Hematopoietic multipotent progenitor cell (in vitro differentiated cells): Measurements from ENCODE around the gene HIVEP3. TPM values are rescaled to one million over a fixed set of nuclear protein-coding genes. Genes with fewer than 3 reads are reported as not detected.

Experiments used
- DNase-seq, 3 donors: peaks; one replicate each; pipeline ENCODE4 v3.0.0-alpha.2; 2011 to 2015; ENCODE audit warnings: low read depth in 2 of 3, low spot score in 2 of 3
- total RNA-seq: library from RNA; depleted of rRNA; stranded (reverse); fragments of >200 nt; gene quantifications from one replicate; pipeline ENCODE4 v1.2.3, GENCODE V29; 2012

The HIVEP3 gene
- total RNA-seq, 1 donor, result 4.6 TPM

GRCh38 chr1:41610361-41610760 is 308.4 kb downstream of the HIVEP3 start:
- DNase-seq, result no peak

- DNase-seq, result no peak
Observed at GRCh38 chr1:41609166-41609883, 309.4 kb downstream of the HIVEP3 start.

GRCh38 chr1:41608211-41608610 is 310.5 kb downstream of the HIVEP3 start:
- DNase-seq, result no peak

GRCh38 chr1:41607808-41608207 is 310.9 kb downstream of the HIVEP3 start:
- DNase-seq, result no peak

- DNase-seq, result no peak
Observed at GRCh38 chr1:41599912-41600311, 318.8 kb downstream of the HIVEP3 start.

- DNase-seq, result no peak
Observed at GRCh38 chr1:41598325-41598724, 320.4 kb downstream of the HIVEP3 start.

GRCh38 chr1:41592451-41593125 is 326.1 kb downstream of the HIVEP3 start:
- no peak for DNase-seq

- DNase-seq, result no peak
Observed at GRCh38 chr1:41591891-41592290, 326.8 kb downstream of the HIVEP3 start.

- no peak for DNase-seq
Observed at GRCh38 chr1:41590331-41590730, 328.4 kb downstream of the HIVEP3 start.

- no peak for DNase-seq
Observed at GRCh38 chr1:41589395-41589794, 329.3 kb downstream of the HIVEP3 start.

- DNase-seq, result no peak
Observed at GRCh38 chr1:41588334-41588875, 330.3 kb downstream of the HIVEP3 start.

- no peak for DNase-seq
Observed at GRCh38 chr1:41587791-41588190, 330.9 kb downstream of the HIVEP3 start.

- no peak for DNase-seq
Observed at GRCh38 chr1:41586230-41586629, 332.5 kb downstream of the HIVEP3 start.

- no peak for DNase-seq
Observed at GRCh38 chr1:41583658-41584547, 334.8 kb downstream of the HIVEP3 start.

GRCh38 chr1:41582851-41583657 is 335.7 kb downstream of the HIVEP3 start:
- no peak for DNase-seq

- no peak for DNase-seq
Observed at GRCh38 chr1:41582351-41582750, 336.4 kb downstream of the HIVEP3 start.

- DNase-seq, result no peak
Observed at GRCh38 chr1:41582004-41582325, 336.8 kb downstream of the HIVEP3 start.

GRCh38 chr1:41581216-41582003 is 337.3 kb downstream of the HIVEP3 start:
- no peak for DNase-seq

- DNase-seq, result no peak
Observed at GRCh38 chr1:41580520-41581172, 338.1 kb downstream of the HIVEP3 start.
